ENCODE data around the gene PDE8B.

GRCh38 chr5:77366717-77367500, 156.4 kb downstream of the PDE8B start:
- no peak for TF ChIP-seq CTCF (conservative IDR thresholded peaks at IDR 0.05)
- TF ChIP-seq EZH2 (IDR thresholded peaks at IDR 0.05; ENCODE audit: low read depth) = no peak
